Measurements from ENCODE around the gene LRRN4. TPM values are rescaled to one million over a fixed set of nuclear protein-coding genes. Genes with fewer than 3 reads are reported as not detected.

Gene LRRN4
- total RNA-seq, 1 donor: 0.09 TPM

DNA sequence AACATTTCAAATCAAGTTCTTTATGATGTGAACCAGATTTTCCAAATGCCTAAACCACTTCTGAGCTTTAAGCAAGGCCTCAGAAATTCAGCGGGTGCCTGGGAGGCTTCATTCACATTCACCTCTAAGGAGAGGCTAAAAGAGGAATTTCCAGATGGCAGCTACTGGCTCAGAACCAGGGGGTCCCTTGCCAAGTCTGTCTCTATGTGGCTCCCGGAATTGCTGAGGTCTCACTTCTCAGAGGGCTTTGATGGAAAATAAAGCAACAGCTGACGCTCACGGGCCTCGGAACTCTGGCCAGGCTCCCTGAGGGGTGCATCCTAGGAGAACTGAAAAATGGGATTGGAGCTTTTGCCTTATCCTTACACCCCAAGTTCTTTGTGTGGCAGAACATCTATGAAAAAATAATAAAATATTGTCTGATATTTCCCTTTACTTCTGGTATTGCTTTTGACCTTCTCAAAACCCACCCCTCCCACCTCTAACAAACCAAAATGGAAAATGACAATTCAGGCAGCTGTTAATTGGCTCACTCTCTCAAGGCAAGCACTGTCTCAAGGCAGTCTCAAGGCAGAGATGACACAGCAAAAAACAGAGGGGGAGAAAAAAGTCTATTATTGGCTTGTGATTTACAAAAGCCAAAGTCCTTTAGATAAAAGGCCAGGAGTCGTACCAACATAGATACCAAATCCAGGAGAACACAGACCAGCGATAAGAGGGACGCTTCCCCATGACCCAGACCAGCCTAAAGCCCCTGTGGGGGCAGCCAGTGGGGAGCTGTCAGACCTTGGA, 21.8 kb upstream of the LRRN4 start:
- peak; percentile 44 for DNase-seq (ENCODE audit: low read depth)
- TF ChIP-seq, protein P1, sequence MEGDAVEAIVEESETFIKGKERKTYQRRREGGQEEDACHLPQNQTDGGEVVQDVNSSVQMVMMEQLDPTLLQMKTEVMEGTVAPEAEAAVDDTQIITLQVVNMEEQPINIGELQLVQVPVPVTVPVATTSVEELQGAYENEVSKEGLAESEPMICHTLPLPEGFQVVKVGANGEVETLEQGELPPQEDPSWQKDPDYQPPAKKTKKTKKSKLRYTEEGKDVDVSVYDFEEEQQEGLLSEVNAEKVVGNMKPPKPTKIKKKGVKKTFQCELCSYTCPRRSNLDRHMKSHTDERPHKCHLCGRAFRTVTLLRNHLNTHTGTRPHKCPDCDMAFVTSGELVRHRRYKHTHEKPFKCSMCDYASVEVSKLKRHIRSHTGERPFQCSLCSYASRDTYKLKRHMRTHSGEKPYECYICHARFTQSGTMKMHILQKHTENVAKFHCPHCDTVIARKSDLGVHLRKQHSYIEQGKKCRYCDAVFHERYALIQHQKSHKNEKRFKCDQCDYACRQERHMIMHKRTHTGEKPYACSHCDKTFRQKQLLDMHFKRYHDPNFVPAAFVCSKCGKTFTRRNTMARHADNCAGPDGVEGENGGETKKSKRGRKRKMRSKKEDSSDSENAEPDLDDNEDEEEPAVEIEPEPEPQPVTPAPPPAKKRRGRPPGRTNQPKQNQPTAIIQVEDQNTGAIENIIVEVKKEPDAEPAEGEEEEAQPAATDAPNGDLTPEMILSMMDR (IDR thresholded peaks at IDR 0.05; ENCODE audit: insufficient read depth, low read length): no peak

DNA sequence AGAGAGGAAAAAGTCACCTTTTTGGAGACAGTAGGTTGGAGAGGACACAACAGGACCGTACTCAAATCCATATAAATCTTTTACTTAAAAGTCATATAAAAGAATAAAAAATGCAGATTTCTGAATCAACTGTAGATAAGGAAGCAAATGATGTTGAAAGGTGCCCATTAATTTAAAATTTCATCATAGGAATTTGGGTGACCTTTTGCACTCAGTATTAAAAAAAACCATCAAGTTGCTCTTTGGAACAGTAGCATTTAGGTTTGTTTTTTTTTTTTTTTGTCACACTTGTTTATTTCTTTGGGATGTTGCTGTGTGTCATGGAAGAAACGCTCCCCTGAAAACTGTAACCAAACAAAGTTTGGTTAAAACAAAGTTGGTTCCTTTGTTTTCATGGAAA, 20.9 kb upstream of the LRRN4 start:
- no peak for DNase-seq (ENCODE audit: low read depth)
- TF ChIP-seq, protein P1 (IDR thresholded peaks at IDR 0.05; ENCODE audit: insufficient read depth, low read length): no peak
- no peak overlapping the region for H3K4me3 ChIP-seq (ENCODE audit: low read depth, low read length)

More for the DNA sequence above, 21.8 kb upstream of the LRRN4 start:
- H3K4me3 ChIP-seq (ENCODE audit: low read depth, low read length): no peak overlapping the region

DNA sequence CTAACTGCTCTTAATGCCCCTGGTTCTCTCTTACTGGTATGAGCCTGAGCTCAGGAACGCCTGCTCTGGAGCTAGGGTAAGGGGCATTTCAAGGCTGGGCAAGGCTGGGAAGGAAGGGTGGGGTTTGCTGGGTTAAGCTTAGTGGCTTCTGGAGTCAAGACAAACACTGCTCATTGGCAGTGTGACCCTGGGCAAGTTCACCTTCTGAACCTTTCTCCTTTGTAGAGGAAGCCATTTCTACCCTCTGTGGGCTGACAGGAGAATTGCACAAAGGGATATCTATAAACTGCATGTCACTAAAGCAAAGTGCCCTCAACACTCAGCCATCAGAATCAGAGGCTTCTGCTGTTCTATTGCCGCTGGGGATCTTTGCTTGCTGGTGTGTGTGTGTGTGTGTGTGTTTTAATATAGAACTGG, 20.3 kb upstream of the LRRN4 start:
- DNase-seq (ENCODE audit: low read depth): no peak
- no peak overlapping the region for H3K4me3 ChIP-seq (ENCODE audit: low read depth, low read length)
- TF ChIP-seq, protein P1 (IDR thresholded peaks at IDR 0.05; ENCODE audit: insufficient read depth, low read length): peak; percentile 57

DNA sequence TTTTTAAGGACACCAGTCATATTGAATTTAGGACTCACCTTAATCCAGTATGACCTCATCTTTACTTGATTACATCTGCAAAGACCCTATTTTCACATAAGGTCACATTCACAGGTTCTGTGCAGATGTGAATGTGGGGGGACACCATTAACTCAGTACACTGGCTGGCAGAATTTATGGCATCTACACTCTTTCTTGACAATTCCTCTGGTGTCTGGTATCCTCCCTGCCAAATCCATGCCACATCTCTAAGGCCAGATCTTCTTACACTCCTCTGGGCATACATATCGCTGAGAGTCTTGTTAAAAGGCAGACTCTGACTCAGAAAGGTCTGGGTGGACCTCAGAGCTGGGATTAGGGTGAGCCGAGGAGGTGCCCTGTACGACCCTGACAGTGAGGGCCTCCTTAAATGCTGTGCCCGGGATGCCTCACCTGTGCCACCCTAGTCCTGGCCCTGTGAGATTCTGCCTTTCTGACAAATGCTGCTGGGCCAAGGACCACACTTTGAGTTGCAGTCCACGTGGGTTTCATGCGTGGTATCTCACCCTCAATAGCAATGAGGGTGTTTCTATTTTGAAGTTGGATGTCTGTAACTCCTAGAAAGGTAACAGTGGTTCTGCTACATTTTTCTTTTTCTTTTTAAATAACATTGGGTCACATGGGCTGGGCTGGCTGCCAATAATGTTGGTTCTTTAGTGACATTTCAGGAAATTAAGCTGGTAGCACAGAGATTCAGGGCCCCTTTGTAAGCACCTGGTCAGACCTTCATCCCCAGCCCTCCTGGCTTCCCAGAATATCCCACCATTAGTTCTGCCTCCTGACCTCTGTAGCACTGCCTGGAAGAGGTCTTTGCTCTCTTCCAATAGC, 17.2 kb upstream of the LRRN4 start:
- TF ChIP-seq, protein P1 (IDR thresholded peaks at IDR 0.05; ENCODE audit: insufficient read depth, low read length): no peak
- H3K4me3 ChIP-seq (ENCODE audit: low read depth, low read length): no peak overlapping the region
- no peak for DNase-seq (ENCODE audit: low read depth)

DNA sequence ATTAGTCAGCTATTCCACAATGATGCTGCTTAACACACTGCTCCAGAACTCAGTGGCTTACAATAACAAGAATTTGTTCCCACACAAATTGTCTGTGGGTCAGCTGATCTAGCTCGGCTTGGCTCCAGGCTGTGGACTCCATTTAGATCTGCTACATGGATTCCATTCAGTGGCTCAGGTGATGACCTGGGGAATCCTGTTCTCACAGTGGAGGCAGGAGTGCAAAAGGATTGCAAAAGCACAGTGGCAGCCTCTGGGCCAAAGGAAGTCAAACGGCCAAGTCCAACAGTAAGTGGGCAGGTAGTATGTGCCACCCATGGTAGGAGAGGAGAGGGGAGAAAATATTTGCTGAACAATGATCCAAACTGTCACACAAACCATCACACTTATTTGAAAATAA, 15.8 kb upstream of the LRRN4 start:
- TF ChIP-seq, protein P1 (IDR thresholded peaks at IDR 0.05; ENCODE audit: insufficient read depth, low read length): no peak
- no peak overlapping the region for H3K4me3 ChIP-seq (ENCODE audit: low read depth, low read length)
- DNase-seq (ENCODE audit: low read depth): no peak

DNA sequence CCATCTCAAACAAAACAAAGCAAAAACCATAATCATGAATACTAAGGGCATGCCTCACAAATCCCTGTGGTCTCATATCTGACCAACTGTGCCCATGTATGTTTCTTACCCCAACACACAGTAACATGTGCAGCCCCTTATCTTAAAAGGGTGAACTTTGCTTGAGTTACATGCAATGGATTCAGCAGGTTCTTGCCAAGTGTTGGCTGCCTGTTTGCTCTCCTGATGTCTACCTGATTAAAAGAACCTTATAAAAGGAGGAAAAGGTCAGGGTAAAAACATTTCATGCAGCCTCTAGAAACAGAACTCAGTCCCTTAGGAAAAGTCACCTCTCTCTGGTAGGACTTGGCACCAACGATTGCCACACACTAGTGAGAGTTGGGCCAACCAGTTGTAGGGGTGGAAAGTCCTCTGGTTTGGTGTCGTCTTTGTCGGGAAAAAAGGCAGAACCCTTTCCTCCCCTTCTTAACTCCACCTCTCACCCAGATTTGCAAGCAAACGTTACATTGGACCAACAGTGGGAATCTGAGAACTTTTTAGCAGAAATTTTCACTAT, 14.0 kb upstream of the LRRN4 start:
- TF ChIP-seq, protein P1 (IDR thresholded peaks at IDR 0.05; ENCODE audit: insufficient read depth, low read length): no peak
- no peak for DNase-seq (ENCODE audit: low read depth)
- H3K4me3 ChIP-seq (ENCODE audit: low read depth, low read length): no peak overlapping the region

Data from fibroblast of the aortic adventitia (primary cell).